Activated B cell treated with CpG ODN at 0.5 μM for 24 hours (primary cell): ENCODE measurements around the gene OR9Q2. TPM values are rescaled to one million over a fixed set of nuclear protein-coding genes. Genes with fewer than 3 reads are reported as not detected.

Source experiments
- ATAC-seq: fragments of 200-7000 bp; cut with Tn5 transposase; one replicate; pipeline ENCODE4 v1.10.0; 2021; ENCODE audit warnings: low read depth, mild to moderate bottlenecking, moderate library complexity
- CTCF ChIA-PET: fragments of 350-600 bp; sonication (Branson Sonifier 250); formaldehyde crosslinking; loops from one replicate; lab custom pipeline; 2021; ENCODE audit warnings: antibody characterized with exemption; lab: Charles Lee
- POLR2A ChIA-PET: fragments of 350-600 bp; sonication (Branson Sonifier 250); formaldehyde crosslinking; loops from one replicate; lab custom pipeline; 2021; ENCODE audit warnings: antibody characterized with exemption; lab: Charles Lee
- DNase-seq: peaks from one replicate; pipeline ENCODE4 v3.0.0; 2022
- H3K27ac Mint-ChIP-seq: one replicate; pipeline ENCODE4 v1.8.0; 2020; ENCODE audit warnings: mixed read lengths
- H3K27me3 Mint-ChIP-seq: one replicate; pipeline ENCODE4 v1.8.0; 2021; ENCODE audit warnings: mixed read lengths
- H3K36me3 Mint-ChIP-seq: one replicate; pipeline ENCODE4 v1.8.0; 2021; ENCODE audit warnings: low read depth, mixed read lengths
- H3K4me1 Mint-ChIP-seq: one replicate; pipeline ENCODE4 v1.8.0; 2021; ENCODE audit warnings: mixed read lengths
- H3K4me3 Mint-ChIP-seq: one replicate; pipeline ENCODE4 v1.8.0; 2020; ENCODE audit warnings: mild to moderate bottlenecking, mixed read lengths
- H3K9me3 Mint-ChIP-seq: one replicate; pipeline ENCODE4 v1.8.0; 2020; ENCODE audit warnings: mixed read lengths
- intact Hi-C: fragments of 100-400 bp; cut with micrococcal nuclease; formaldehyde crosslinking; loops from one replicate; pipeline ENCODE4 v1.15.1; 2024
- total RNA-seq: library from RNA; stranded (reverse); gene quantifications from 2 replicates; pipeline ENCODE4 v1.2.3, GENCODE V29; 2022
- TF ChIP-seq, protein P1 (sequence below): fragments of 200-600 bp; IDR thresholded peaks from one replicate; pipeline ENCODE4 v1.8.0; 2022; ENCODE audit warnings: antibody characterized with exemption, mild to moderate bottlenecking

Gene OR9Q2
- total RNA-seq, 1 donor from 2014 or later = not detected

DNA sequence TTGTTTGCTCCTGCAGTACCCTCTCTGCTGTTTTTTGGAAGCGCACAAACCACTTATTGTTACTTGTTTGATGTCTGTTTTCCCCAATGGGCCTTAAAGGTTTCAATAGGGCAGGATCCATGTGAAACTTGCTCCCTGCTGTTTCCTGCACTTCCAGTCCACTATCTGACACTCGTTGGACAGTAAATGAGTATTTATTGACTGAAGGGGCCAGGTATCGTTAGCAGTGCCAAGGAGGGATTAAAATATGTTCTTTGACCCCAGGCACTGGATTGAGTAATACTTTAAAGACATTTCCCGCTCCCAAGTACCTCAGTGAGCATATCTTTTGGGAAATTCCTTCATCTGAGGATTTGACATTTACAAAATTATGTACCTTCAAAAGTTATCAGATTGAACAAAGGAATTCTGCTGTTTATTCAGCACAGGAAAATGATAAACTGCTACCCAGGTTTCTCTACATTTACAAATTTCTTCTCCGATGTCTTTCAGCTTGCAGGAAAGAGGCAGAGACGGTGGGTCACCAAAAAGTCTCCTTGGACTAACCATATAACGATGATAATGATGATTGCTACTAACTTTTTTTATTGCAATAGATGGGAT is 23.3 kb upstream of the OR9Q2 start:
- intact Hi-C loops = no loop called here
- ChIA-PET POLR2A (no interaction called here), CTCF (no interaction called here)
- Mint-ChIP-seq H3K36me3 (no peaks in the 10 kb centered on the region), H3K27ac (no peak overlapping the region), H3K9me3 (no peaks in the 10 kb centered on the region), H3K27me3 (peaks cover 2% of the 10 kb centered on the region), H3K4me3 (no peak overlapping the region), H3K4me1 (no peaks in the 10 kb centered on the region)
- TF ChIP-seq, protein P1, sequence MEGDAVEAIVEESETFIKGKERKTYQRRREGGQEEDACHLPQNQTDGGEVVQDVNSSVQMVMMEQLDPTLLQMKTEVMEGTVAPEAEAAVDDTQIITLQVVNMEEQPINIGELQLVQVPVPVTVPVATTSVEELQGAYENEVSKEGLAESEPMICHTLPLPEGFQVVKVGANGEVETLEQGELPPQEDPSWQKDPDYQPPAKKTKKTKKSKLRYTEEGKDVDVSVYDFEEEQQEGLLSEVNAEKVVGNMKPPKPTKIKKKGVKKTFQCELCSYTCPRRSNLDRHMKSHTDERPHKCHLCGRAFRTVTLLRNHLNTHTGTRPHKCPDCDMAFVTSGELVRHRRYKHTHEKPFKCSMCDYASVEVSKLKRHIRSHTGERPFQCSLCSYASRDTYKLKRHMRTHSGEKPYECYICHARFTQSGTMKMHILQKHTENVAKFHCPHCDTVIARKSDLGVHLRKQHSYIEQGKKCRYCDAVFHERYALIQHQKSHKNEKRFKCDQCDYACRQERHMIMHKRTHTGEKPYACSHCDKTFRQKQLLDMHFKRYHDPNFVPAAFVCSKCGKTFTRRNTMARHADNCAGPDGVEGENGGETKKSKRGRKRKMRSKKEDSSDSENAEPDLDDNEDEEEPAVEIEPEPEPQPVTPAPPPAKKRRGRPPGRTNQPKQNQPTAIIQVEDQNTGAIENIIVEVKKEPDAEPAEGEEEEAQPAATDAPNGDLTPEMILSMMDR = no peak
- DNase-seq (no peak), ATAC-seq (no peak)

DNA sequence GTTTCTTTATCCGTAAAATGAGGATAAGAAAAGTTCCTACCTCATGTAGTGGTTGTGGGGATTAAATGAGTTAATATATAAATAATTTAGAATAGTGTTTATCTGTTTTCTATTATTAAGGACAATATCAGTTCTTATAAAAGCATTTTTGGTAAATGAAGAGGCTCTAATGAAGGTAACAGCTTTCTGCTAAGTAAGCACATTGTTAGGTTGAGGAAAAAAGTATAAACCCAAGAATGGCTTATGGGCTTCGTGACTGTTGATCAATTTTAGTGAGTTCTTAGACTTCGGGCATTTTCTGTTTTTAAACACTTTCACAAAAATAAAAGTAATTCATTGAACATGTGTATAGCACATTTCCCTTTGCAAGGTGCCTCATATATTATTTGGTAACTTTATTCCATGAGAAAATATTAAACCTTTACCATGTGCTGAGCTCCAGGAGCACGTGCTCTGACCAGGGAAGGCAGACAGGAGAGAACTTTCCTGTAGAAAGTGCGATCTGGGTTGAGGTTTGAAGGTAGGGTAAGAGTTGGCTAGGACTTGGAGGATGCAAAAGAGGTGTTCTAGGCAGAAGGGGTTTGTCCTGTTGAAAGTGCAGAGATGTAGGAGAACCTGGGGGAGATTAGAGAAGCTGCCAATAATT is 11.3 kb upstream of the OR9Q2 start:
- CTCF ChIA-PET = no interaction called here
- no peak overlapping the region for H3K27ac Mint-ChIP-seq
- H3K4me1 Mint-ChIP-seq = no peaks in the 10 kb centered on the region
- H3K36me3 Mint-ChIP-seq = no peaks in the 10 kb centered on the region
- POLR2A ChIA-PET = no interaction called here
- DNase-seq (no peak), ATAC-seq (no peak)
- H3K27me3 Mint-ChIP-seq = peaks cover 17% of the 10 kb centered on the region
- TF ChIP-seq, protein P1 = no peak
- intact Hi-C loops = no loop called here
- H3K4me3 Mint-ChIP-seq = no peak overlapping the region
- H3K9me3 Mint-ChIP-seq = no peaks in the 10 kb centered on the region

DNA sequence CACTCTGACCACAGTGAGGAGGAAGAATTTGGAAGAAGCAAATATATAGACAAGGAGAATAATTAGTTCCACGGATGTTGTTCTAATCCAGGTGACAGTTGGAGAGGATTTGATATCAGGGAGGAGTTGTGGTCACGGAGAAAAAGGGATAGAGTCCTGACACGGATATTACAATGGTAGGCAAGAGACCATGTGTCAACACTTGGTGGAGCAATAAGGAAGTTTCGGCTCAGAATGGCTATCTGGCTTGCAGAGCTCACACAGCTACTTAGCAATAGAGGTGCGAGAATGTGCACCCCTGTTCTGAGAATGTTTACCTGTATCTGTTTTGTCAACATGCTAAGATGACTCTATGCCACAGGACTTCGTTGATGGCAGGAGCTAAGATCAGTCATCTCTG is 10.4 kb upstream of the OR9Q2 start:
- no peak for ATAC-seq
- peaks cover 17% of the 10 kb centered on the region for H3K27me3 Mint-ChIP-seq

DNA sequence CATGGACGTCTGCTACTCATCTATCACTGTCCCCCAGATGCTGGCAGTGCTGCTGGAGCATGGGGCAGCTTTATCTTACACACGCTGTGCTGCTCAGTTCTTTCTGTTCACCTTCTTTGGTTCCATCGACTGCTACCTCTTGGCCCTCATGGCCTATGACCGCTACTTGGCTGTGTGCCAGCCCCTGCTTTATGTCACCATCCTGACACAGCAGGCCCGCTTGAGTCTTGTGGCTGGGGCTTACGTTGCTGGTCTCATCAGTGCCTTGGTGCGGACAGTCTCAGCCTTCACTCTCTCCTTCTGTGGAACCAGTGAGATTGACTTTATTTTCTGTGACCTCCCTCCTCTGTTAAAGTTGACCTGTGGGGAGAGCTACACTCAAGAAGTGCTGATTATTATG is 9.2 kb upstream of the OR9Q2 start:
- intact Hi-C loops = no loop called here
- no peak overlapping the region for H3K4me3 Mint-ChIP-seq
- CTCF ChIA-PET = no interaction called here

More for the DNA sequence above, 10.4 kb upstream of the OR9Q2 start:
- no peaks in the 10 kb centered on the region for H3K36me3 Mint-ChIP-seq
- no peaks in the 10 kb centered on the region for H3K4me1 Mint-ChIP-seq
- no peaks in the 10 kb centered on the region for H3K9me3 Mint-ChIP-seq
- POLR2A ChIA-PET = no interaction called here
- TF ChIP-seq, protein P1 = no peak
- CTCF ChIA-PET = no interaction called here
- intact Hi-C loops = no loop called here
- DNase-seq = no peak
- H3K4me3 Mint-ChIP-seq = no peak overlapping the region
- no peak overlapping the region for H3K27ac Mint-ChIP-seq

DNA sequence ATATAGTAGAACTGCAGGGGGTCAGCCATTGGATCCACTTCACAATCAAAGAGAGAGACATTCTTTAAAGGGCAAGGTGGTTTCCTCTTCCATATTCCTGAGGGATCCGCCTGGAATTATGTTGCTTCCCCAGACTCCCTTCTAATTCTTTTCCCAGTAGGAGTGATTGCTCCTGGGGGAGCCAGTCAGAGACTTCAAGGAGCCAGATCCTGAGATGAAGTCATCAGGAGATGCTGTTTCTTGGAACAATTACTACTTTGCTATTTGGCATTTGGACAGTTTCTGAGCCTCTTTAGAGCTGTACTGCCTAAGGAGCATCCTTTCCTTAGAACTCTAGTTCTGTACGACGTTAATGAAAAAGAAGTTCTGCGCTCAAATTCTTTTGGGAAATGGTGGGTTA is 1.9 kb upstream of the OR9Q2 start:
- Mint-ChIP-seq H3K4me1 (no peaks in the 10 kb centered on the region), H3K27me3 (no peaks in the 10 kb centered on the region), H3K9me3 (no peaks in the 10 kb centered on the region), H3K4me3 (no peak overlapping the region), H3K36me3 (no peaks in the 10 kb centered on the region), H3K27ac (no peak overlapping the region)
- TF ChIP-seq, protein P1 = no peak
- intact Hi-C loops = no loop called here
- ChIA-PET CTCF (no interaction called here), POLR2A (no interaction called here)
- ATAC-seq (no peak), DNase-seq (no peak)

More for the DNA sequence above, 9.2 kb upstream of the OR9Q2 start:
- no peak for ATAC-seq
- Mint-ChIP-seq H3K36me3 (no peaks in the 10 kb centered on the region), H3K4me1 (no peaks in the 10 kb centered on the region), H3K9me3 (no peaks in the 10 kb centered on the region), H3K27me3 (peaks cover 15% of the 10 kb centered on the region), H3K27ac (no peak overlapping the region)
- POLR2A ChIA-PET = no interaction called here
- TF ChIP-seq, protein P1 = no peak
- DNase-seq = no peak
